ENCODE measurements around the gene UQCRC2.
"Not testable (repeated sequence)": the region's sequence is repeated elsewhere in the genome, so short reads cannot be mapped to it uniquely, and the experiment has no call there.

UQCRC2 gene

DNA sequence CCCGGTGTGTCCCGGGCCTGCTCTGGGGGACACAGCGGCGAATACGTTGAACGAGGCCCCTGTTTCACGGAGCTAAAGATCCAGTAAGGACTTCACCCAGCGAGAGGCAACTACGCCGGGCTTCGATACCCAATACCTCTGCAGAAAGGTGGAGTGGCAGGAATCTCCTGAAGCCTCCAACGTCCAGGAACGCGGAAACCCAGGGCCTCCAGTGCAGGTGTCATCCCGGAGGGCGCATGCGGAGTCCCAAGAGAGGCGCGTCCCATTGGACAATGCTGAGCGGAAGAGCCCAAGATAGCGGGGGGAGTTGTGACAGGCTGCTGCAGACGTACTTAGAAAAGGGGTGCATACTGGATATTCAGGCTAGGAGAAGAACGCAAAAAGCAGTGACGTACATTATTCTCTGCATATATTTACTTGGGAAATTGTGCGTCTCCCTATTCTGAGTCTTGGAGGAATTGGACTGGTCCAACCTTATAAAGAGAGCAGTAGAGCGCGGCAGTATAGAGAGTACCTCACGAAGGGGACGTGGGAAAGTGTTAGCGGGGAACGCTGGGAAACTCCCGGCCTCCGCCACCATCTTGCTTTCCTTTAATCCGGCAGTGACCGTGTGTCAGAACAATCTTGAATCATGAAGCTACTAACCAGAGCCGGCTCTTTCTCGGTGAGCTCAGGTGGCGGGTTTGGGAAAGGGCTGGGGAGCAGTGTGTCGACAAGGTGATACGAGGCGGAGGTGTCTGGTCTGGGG is at the start of gene UQCRC2:
UQCRC2 (plus strand) TSS at position 569 of the 748 bp plus-strand sequence; CDS start at position 632, 63 bp downstream.
- DNase-seq: peak; percentile 89

DNA sequence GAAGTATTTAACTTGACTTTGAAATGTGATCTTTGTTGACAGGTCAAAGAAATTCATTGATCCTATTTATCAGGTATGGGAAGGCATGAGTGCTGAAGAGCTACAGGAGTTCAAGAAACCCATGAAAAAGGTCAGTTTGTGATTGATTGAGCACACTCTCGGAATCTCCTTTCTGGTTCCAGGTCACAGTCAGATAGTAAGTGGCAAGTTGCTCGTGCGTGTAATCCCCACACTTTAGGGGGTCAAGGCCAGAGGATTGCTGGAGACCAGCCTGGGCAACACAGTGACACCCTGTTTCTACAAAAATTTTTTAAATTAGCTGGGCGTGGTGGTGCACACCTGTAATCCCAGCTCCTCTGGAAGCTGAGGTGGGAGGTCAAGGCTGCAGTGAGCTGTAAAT is 20.5 kb upstream of the UQCRC2 start:
- DNase-seq: not testable (repeated sequence)

DNA sequence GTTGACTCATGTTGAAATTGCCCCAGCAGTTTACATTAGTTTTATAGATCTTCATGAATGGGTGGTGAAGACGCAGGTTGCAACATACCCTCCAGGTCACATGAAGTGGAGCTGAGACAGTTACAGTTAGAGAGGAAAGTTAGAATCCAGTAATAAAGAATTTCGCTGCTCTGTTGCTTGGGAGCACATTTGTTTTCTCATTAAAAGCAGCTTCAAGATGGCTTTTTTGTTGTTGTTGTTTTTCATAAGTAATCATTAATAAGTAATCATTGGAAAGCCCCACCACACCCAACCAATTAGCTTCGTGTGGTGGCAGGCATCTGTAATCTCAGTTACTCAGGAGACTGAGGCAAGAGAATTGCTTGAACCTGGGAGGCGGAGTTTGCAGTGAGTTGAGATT is 19.8 kb upstream of the UQCRC2 start:
- not testable (repeated sequence) for DNase-seq

DNA sequence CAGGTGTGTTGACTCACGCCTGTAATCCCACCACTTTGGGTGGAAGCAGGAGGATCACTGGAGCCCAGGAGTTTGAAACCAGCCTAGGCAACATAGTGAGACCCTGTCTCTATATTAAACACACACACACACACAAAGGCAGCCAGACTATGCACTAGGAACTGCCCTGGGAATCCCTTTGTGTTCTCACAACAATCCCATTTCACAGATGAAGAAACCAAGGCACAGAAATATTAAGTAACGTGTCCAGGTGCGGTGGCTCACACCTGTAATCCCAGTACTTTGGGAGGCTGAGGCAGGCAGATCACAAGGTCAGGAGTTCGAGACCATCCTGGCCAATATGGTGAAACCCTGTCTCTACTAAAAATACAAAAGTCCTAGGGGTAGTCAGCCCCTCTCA is 19.4 kb upstream of the UQCRC2 start:
- DNase-seq: not testable (repeated sequence)

DNA sequence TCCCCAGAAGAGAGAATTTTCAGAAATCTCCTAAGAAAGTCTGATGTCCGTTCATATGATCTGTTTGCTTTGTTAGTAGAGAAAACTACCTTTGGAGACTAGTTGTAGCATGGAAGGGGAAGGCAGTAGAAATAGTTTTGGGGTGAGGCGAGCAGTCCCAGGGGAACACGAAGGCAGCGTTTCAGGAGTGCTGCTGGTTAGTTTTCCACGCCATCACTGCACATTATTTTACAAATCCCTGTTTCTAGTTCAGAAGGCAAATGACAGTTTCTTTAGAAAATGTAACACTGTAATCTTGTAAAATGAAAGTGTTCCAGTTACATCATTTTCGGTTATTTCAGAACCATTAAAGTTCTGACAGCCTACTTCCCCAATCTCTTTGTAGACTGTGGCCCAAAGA is 16.9 kb upstream of the UQCRC2 start:
- not testable (repeated sequence) for DNase-seq

DNA sequence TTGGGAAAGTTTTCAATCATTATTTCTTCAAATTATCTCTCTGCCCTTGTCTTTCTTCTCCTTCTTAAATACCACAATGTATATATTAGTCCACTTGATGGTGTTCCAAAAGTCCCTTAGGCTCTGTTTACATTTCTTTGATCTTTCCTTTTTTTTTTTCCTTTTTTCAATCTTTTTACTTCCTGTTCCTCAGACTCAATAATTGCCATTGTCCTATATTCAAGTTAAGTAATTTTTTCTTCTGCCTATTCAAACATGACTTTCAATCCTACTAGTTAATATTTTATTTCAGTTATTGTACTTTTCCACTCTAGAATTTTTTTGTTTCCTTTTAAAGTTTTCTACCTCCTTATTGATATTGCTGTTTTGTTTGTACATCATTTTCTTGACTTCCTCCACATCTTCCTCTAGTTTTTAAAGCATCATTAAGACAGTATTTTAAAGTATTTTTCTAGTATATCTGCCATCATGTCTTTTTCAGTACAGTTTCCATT is 15.8 kb upstream of the UQCRC2 start:
- DNase-seq: no peak

DNA sequence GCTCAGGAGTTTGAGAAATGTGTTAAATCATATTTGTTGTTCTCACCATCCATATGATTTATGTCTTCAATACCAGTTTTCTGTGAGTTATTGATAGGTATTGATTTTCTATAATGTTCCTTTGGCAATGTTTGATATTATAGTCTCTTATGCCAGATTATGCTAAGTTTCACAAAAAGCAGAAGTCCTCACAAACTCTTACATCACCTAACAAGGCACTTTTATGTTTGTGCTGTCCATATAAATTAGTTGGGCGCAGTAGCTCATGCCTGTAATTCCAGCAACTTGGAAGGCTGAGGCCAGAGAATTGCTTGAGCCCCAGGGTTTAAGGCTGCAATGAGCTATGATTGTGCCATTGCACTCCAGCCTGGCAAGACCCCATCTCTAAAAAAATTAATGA is 12.6 kb upstream of the UQCRC2 start:
- no peak for DNase-seq

DNA sequence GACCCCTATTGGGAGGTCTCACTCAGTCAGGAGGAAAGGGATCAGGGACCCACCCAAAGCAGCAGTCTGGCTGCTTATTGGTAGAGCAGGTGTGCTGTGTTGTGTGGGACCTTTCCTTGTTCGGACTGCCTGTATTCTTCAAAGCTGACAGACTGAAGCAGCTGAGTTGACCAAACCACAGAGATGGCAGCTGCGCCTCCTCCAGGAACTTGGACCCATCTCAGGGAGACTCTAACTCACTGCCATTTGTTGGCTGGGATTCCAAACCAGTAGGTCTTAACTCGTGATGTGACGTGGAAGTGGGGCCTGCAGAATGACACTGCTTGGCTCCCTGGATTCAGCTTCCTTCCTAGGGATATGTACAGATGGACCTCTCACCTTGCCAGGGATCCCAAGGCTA is 9.6 kb upstream of the UQCRC2 start:
- no peak for DNase-seq

DNA sequence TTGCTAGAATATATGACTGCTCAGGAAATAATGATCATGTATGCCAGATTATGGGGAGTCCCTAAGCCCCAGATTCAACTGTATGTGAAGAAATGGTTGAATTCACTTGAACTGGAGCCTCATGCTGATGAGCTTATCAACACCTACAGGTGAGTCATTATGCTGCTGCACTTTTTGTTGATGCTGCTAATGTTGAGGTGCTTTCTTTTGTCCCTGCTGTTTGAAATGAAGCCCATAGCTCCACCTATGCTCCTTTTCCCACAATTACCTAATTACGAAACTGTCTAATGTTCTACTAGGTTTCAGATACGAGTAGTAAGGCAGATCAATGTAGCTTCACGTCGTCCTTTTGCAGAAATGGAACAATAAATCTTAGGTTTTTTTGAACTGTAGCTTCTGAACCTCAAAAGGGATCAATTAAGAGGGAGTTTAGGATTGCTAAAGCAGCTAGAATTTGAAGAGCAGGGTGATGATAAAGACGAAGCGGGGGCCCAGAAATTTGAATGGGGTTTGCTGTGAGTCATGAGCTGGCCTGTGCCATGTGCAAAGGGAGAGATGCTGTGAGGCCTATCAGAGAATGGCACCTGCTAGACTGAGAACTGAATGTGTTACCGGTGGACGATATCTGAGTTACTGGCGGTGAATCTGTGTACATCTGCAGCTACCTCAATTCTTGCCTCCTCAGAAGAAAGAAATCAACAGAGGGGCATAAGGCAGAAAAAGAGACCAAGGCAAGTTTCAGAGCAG is 6.1 kb upstream of the UQCRC2 start:
- peak; percentile 34 for DNase-seq

DNA sequence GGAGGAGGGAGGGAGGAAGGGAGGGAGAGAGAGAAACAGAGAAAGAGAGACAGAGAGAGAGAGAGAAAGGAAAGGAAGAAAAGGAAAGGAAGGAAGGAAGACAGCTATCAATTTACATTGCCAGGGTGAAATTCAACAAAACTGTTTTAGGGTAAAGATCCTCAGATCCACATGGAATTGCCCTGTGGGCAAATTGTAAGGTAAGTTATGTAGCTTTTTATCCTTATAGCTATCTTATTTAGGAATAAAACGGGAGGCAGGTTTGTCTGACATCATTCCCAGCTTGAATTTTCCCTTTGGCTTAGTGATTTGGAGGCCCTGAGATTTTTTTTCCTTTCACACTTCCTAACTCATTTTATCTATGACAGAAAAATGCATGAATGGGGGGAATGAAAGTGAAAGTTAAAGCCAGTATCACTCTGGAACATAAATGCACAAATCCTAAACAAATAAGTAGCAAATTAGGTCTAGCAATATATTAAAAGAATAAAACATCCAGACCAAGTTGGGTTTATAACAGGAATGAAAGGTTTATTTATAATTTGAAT is 3.4 kb upstream of the UQCRC2 start:
- no peak for DNase-seq

DNA sequence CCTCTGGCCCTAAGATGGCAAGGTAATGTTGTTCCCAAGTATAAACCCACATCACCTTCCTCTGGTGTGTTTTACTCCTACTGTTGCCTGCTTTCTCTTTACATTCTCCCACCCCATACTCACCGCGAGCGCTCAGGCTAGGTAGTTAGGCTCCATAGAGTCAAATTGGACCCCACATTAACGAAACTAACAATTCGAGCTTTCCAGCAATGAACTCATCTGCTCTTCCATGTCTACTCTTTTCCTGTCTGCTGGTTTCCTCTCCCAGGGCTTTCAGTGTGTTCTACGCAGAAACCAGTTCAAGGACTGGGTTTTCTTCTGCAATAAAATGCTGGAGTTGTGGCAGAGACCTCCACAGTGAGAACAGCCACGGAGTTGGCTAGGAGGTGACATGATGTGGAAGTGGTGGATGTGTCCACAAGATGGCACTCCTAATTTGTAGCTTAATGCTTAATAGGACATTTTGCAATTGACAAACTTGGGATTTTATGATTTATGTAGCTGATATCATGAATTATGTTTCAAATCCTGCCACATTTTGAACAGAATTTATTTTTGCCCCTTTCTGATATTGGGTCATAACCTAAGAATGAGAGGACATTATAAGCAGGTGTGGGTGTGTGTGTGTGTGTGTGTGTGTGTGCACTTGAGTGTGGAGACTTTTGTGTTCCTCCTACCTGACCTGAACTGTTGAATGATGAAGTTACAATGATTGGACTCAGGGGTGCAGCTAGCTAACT is 2.2 kb upstream of the UQCRC2 start:
- peak; percentile 28 for DNase-seq

DNA sequence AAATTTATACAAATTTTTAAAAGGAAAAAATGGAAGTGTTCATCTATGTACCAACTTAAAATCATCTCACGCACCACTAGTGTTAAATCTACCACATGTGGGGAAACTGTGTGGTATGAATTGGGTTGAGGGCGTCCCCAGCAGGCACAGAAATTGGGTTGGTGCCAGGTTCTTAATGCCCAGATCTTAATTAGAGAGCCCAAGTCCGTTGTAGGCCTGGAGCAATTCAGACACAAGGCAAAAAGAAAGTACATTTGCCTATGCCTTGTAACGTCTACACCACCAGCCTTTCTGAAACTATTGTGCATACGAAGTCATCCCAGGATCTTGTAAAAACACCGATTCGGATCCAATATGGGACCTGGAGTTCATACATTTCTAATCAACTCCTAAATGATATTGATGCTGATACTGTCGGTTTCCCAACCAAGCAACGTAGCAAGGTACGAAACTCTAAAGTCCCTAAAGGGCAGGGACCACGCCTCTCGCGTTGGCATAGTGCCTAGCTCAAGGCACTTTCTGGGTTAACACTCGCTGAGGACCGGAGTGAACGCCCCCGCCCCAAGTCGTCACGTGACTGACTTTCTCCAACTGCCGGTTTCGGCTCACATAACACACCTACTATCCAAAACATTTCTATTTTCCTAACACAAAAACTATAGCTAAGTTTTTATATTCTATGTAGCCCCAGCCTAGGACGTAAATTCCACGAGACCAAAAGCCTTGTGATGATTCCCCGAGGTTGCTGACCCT is 945 bp upstream of the UQCRC2 start:
- DNase-seq: peak; percentile 84

DNA sequence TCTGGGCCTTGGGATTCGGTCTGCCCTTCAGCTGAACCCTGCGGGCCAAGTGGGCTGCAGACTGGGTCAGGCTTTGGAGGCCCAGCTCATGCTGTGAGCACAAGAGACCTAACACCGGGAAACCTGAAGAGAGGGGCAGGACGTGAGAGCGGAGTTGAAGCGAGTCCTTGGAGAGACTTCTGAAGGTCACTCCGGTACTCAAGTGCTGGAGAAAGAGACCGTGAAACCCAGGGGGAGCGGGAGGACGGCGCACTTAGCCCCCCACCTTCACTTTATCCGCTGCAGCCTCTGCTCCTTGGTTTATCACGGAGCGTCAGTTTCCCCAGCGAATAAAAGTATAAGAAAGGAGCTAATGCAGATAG is 361 bp downstream of the UQCRC2 start:
- no peak for DNase-seq

DNA sequence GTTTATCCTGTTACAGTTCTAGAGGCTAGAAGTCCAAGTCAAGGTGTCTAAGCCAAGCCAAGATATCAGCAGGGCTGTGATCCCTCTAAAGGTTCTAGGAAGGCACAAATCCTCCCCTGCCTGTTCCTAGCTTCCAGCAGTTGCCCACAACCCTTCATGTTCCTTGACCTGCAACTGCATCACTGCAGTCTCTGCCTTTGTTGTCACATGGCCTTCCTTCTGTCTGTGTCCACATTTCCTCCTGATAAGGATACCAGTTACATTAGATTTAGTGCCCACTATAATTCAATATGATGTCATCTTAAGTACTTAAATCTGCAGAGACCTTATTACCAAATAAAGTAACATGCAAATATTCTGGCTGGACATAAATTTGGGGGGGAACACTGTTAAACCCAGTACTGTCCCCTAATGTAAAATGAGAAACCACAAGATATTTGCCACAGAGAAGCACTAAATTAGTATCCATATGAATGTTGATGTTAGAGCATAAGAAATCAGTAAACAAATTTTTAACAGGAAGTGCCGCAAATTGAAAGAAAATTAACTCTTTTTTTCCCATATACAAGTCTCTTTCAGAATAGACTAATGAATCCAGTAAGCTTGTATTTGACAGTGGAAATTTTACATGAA is 4.7 kb downstream of the UQCRC2 start:
- DNase-seq: no peak

DNA sequence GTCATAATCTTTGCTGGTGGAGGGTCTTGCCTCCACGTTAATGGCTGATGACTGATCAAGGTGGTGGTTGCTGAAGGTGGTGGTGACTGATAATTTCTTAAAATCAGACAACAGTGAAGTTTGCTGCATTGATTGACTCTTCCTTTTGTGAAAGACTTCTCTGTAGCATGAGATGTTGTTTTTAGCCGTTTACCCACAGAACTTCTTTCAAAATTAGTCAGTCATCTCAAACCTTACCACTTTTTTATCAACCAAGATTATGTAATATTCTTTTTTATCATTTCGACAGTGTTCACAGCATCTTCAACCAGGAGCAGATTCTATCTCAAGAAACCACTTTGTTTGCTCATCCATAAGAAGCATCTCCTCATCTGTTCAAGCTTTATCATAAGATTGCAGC is 5.9 kb downstream of the UQCRC2 start:
- no peak for DNase-seq

DNA sequence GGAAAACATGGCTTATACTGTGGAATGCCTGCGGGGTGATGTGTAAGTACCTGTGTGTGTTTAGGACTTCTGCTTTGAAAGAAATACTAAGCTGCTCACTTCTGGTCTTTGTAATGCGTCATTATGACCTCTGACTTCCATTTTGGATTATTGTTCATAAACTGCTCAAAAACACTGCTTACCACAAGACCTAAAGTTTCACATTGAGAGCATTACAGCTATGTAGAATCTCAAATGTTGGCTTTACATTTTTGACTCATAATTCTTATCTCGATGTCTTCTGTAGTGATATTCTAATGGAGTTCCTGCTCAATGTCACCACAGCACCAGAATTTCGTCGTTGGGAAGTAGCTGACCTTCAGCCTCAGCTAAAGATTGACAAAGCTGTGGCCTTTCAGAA is 9.3 kb downstream of the UQCRC2 start:
- DNase-seq: no peak

DNA sequence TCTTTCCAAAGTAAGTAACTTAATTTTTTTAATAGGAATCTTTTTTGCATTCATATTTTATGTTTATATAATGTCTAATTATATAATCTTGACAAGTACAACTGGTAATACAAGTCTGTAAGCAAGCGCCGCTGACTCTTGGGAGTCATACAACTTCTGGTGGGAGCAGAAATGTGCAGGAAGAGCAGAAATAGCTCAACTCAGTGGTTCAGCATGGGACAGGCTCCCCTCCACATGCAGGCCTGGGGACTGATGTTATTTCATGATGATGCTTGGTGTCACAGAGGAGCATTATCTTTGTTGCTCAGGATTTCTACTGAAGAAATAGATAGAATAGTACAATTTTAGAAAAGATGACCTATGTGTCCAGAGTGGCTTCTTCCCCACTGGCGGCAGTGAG is 10.7 kb downstream of the UQCRC2 start:
- DNase-seq: no peak

DNA sequence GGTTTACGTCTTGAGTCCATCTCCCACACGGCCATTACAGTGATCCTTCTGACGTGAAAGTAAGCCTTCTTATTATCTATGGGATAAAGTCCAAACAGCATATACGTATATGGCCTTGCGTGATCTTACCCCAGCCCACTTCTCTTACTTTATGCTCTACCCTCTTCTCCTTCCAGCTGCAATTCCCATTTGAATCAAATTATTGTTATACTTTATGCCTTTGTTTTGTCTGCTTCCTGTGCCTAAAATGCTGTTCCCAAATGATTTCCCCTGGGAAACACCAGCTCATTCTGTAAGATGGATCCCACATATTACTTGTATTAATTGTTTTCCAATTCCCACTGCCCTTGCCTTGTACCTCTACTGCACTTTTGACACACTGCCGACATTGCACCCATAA is 11.2 kb downstream of the UQCRC2 start:
- DNase-seq: no peak

DNA sequence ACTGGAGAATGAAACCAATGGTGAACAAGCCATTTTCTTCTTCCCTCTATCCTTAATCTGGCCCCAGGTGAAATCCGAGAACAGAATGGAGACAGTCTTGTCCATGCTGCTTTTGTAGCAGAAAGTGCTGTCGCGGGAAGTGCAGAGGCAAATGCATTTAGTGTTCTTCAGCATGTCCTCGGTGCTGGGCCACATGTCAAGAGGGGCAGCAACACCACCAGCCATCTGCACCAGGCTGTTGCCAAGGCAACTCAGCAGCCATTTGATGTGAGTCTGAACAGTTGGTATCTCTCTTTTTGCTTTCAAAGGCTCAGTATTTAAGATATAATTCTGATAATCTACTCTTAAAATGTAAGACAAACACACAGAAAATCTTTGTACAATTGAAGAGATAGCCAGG is 18.7 kb downstream of the UQCRC2 start:
- no peak for DNase-seq

DNA sequence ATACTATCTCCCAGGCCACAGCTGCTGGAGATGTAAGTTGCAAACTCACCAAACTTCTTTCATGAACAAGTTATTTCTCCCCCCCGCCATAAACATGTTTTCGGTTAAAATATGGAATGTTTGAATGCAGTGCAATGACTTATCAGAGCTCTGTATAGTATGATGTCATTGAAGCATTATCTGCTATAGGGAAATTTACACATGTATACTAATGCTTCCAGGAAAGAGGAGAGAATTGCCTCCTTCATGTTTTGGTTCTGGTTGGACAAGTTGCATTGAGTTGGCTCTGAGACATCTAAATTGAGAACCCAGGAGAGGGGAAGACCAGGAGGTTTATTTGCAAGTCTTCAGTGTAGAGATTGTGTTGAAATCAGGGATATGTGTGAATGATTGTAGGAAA is 20.8 kb downstream of the UQCRC2 start:
- DNase-seq: no peak

DNA sequence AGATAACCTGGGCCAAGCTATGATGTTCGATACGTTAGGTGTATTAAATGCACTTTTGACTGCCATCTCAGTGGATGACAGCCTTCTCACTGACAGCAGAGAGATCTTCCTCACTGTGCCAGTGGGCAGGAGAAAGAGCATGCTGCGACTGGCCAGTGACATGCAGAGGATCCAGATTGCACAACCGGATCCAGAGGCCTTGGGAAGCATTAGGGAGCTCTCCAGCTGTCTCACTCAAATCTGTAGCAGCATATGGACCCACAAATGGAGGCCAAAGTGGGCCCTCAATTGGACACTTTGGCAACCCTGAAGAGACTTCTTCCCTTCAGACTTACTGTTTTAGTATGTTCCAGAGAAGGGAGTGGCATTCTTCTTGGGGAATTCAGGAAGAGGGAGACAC is 26.9 kb downstream of the UQCRC2 start:
- DNase-seq: no peak

DNA sequence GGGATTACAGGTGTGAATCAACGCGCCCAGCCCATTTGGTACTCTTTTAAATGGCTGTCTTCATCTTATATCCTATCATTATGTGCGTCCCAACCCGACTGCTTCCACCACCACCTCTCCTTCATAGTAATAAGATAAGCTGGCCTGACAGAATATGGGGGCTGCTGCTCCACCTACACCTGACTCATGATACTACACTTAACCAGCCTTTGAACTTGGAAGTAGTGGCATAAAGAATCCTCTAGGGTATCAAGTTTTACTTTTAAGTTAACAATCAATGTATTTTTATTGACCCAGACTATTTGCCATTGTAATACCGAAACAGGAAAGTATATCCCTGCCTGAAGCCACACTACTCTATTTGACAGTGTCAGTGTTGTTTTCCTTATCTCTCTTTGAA is 28.9 kb downstream of the UQCRC2 start:
- DNase-seq: no peak

Data from stimulated activated CD8-positive, alpha-beta memory T cell treated with anti-CD3 and anti-CD28 coated beads, Interleukin-4, amount 100 ng/mL, for 48 hours (primary cell).